CD14-positive monocyte (primary cell): ENCODE data around the gene DHRS7B. TPM values are rescaled to one million over a fixed set of nuclear protein-coding genes. Genes with fewer than 3 reads are reported as not detected.

Experiments
- DNase-seq, 3 donors: peaks; one replicate each; pipeline ENCODE4 v3.0.0-alpha.2; 2011 to 2022
- H2AFZ ChIP-seq: 2 replicates; pipeline ENCODE4 v1.6.0; 2012; ENCODE audit warnings: mild to moderate bottlenecking, low read depth, low read length, inconsistent platforms; ENCODE audit not compliant: insufficient read depth, poor library complexity, severe bottlenecking
- H3K27ac ChIP-seq, 2 donors: 1 replicate in 1 of 2; 2 replicates in 1 of 2; pipeline ENCODE4 v1.5.1; 2012 to 2013; ENCODE audit warnings: low read length in 2 of 2, control low read depth in 1 of 2, inconsistent platforms in 1 of 2, low read depth in 1 of 2, mild to moderate bottlenecking in 1 of 2
- H3K27me3 ChIP-seq, 2 donors: one replicate each; pipeline versions ENCODE4 v1.6.0 to v1.6.1; 2011 to 2013; ENCODE audit warnings: low read length in 2 of 2; ENCODE audit not compliant: control insufficient read depth in 2 of 2, insufficient read depth in 2 of 2
- H3K36me3 ChIP-seq, 2 donors: replicated peaks in 1 of 2; 1 replicate in 1 of 2; 2 replicates in 1 of 2; pipeline versions ENCODE4 v1.5.1 to v1.6.1; 2012 to 2013; ENCODE audit warnings: low read length in 2 of 2, control low read depth in 1 of 2, inconsistent platforms in 1 of 2, mild to moderate bottlenecking in 1 of 2; ENCODE audit not compliant: insufficient read depth in 2 of 2, control insufficient read depth in 1 of 2
- H3K4me1 ChIP-seq, 2 donors: 1 replicate in 1 of 2; 2 replicates in 1 of 2; pipeline versions ENCODE4 v1.5.1 to v1.6.1; 2012 to 2013; ENCODE audit warnings: low read length in 2 of 2, control low read depth in 1 of 2, inconsistent platforms in 1 of 2, mild to moderate bottlenecking in 1 of 2, moderate library complexity in 1 of 2; ENCODE audit not compliant: insufficient read depth in 2 of 2, control insufficient read depth in 1 of 2
- H3K4me2 ChIP-seq: replicated peaks from 2 replicates; pipeline ENCODE3; 2012; ENCODE audit warnings: low read length, moderate library complexity, mild to moderate bottlenecking; ENCODE audit not compliant: poor library complexity, severe bottlenecking; ENCODE audit errors: extremely low read depth
- H3K4me3 ChIP-seq, 3 experiments: fragments of 200-600 bp in 1 of 3; sonication (generic) in 1 of 3; replicated peaks in 1 of 3; 1 replicate in 2 of 3; 2 replicates in 1 of 3; pipeline ENCODE4 v1.5.1; 2011 to 2013; ENCODE audit warnings: low read length in 3 of 3, mild to moderate bottlenecking in 3 of 3, control low read depth in 2 of 3, low read depth in 2 of 3, inconsistent platforms in 1 of 3, moderate library complexity in 1 of 3
- H3K79me2 ChIP-seq: 2 replicates; pipeline ENCODE4 v1.6.0; 2012; ENCODE audit warnings: mild to moderate bottlenecking, control low read depth, inconsistent platforms, low read length, moderate library complexity; ENCODE audit not compliant: insufficient read depth
- H3K9ac ChIP-seq: 2 replicates; pipeline ENCODE4 v1.6.0; 2017; ENCODE audit warnings: low read length, mild to moderate bottlenecking; ENCODE audit not compliant: insufficient read depth, poor library complexity, severe bottlenecking
- H3K9me3 ChIP-seq, 2 donors: replicated peaks in 1 of 2; 1 replicate in 1 of 2; 2 replicates in 1 of 2; pipeline versions ENCODE4 v1.5.1 to v1.6.1; 2012 to 2013; ENCODE audit warnings: low read length in 2 of 2, control low read depth in 1 of 2; ENCODE audit not compliant: control insufficient read depth in 1 of 2, insufficient read depth in 1 of 2
- H4K20me1 ChIP-seq: 2 replicates; pipeline ENCODE4 v1.6.0; 2012; ENCODE audit warnings: mild to moderate bottlenecking, low read length, control low read depth, moderate library complexity; ENCODE audit not compliant: insufficient read depth
- H3K27ac Mint-ChIP-seq, 7 donors: one replicate each; pipeline ENCODE4 v1.8.0; 2020; ENCODE audit warnings: mild to moderate bottlenecking in 7 of 7, mixed read lengths in 7 of 7, moderate library complexity in 6 of 7, inconsistent platforms in 2 of 7
- H3K27me3 Mint-ChIP-seq, 3 donors: one replicate each; pipeline ENCODE4 v1.8.0; 2021 to 2022; ENCODE audit warnings: low read depth in 3 of 3, mild to moderate bottlenecking in 3 of 3, mixed read lengths in 3 of 3, moderate library complexity in 3 of 3, inconsistent platforms in 1 of 3
- H3K36me3 Mint-ChIP-seq, 2 donors: one replicate each; pipeline ENCODE4 v1.8.0; 2020; ENCODE audit warnings: mixed read lengths in 2 of 2, inconsistent platforms in 1 of 2, mild to moderate bottlenecking in 1 of 2
- H3K4me1 Mint-ChIP-seq: one replicate; pipeline ENCODE4 v1.8.0; 2020; ENCODE audit warnings: mild to moderate bottlenecking, mixed read lengths
- H3K4me3 Mint-ChIP-seq, 2 donors: one replicate each; pipeline ENCODE4 v1.8.0; 2020; ENCODE audit warnings: mild to moderate bottlenecking in 2 of 2, mixed read lengths in 2 of 2, moderate library complexity in 1 of 2
- H3K9me3 Mint-ChIP-seq, 7 donors: one replicate each; pipeline ENCODE4 v1.8.0; 2020 to 2022; ENCODE audit warnings: mixed read lengths in 7 of 7, mild to moderate bottlenecking in 6 of 7, moderate library complexity in 6 of 7, inconsistent platforms in 2 of 7
- CTCF ChIP-seq: fragments of 200-600 bp; IDR thresholded peaks from one replicate; pipeline ENCODE4 v1.8.0; 2022; ENCODE audit warnings: antibody characterized with exemption, mild to moderate bottlenecking
- WGBS: methylation state at CpG from one replicate; pipeline ENCODE4 v1.1.5; 2013; ENCODE audit warnings: missing lambda C conversion rate; ENCODE audit not compliant: insufficient coverage; 5-methylcytosine and 5-hydroxymethylcytosine counted together
- intact Hi-C, 2 donors: fragments of 100-400 bp; cut with micrococcal nuclease; formaldehyde crosslinking; loops; one replicate each; pipeline versions ENCODE4 v1.15.0 to v1.15.1; 2023
- polyA plus RNA-seq, 3 donors: library from polyadenylated mRNA; depleted of rRNA in 1 of 3; unstranded in 2 of 3; stranded (reverse) in 1 of 3; fragments of 300-500 nt in 2 of 3; fragments of >200 nt in 1 of 3; fragmentation: Illumina TruSeq in 2 of 3; gene quantifications; 1 replicate in 2 of 3; 2 replicates in 1 of 3; pipeline ENCODE4 v1.2.3, GENCODE V29; 2012 to 2021

DHRS7B gene
- polyA plus RNA-seq, 3 donors, result 23.2 to 37.8 (median 33.9) TPM

DNA sequence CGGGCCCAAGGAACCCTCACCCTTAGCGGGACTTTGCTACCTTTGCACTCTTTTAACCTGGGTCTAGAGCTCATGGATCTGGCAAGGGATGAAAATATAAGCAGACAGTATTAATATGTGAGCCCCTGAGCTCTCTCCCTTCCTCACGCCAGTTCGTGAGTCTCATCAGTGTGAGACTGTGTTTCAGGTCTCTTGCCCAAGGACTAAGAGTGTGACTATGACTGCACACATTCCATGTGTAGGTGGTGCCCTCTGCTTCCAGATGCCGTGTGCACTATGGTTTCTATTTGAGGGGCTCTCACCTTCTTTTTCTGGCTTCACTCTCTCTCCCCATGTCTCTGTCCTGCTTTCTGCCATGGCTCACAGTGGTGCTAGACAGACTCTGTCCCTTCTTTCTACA, 40.5 kb downstream of the DHRS7B start:
- Mint-ChIP-seq H3K9me3 (peaks cover 0 to 1% (median 0%) of the 10 kb centered on the region in 7 donors), H3K27me3 (peaks cover 0 to 3% (median 1%) of the 10 kb centered on the region in 3 donors), H3K4me1 (peaks cover 58% of the 10 kb centered on the region), H3K27ac (peak overlapping the region in 1 of 7 donors; percentile 6), H3K36me3 (peaks cover 15 to 51% of the 10 kb centered on the region in 2 donors), H3K4me3 (no peak overlapping the region)
- peaks cover under 1 to 6% of the 10 kb centered on the region in 2 donors for H3K36me3 ChIP-seq
- WGBS, result 77% methylated on average over 3 of the region's 5 CpGs
- peaks cover 79% of the 10 kb centered on the region for H3K79me2 ChIP-seq
- intact Hi-C loops, result no loop called here
- H4K20me1 ChIP-seq, result peaks cover 7% of the 10 kb centered on the region
- no peak overlapping the region for H3K4me2 ChIP-seq
- DNase-seq, result no peak
- H3K9ac ChIP-seq, result no peak overlapping the region
- no peaks in the 10 kb centered on the region for H3K9me3 ChIP-seq
- H3K27me3 ChIP-seq, result no peaks in the 10 kb centered on the region
- H3K4me3 ChIP-seq, result no peak overlapping the region
- H2AFZ ChIP-seq, result no peak overlapping the region
- no peak for TF ChIP-seq CTCF
- no peak overlapping the region for H3K27ac ChIP-seq
- peaks cover 27 to 36% of the 10 kb centered on the region in 2 donors for H3K4me1 ChIP-seq

- peaks cover 27 to 34% of the 10 kb centered on the region in 2 donors for H3K4me1 ChIP-seq
Measured at GRCh38 chr17:21168555-21168865, 41.7 kb downstream of the DHRS7B start.

More at GRCh38 chr17:21168555-21168865, 41.7 kb downstream of the DHRS7B start:
- Histone ChIP-seq H4K20me1 (peaks cover 7% of the 10 kb centered on the region), H3K36me3 (peaks cover 12 to 18% of the 10 kb centered on the region in 2 donors), H3K4me2 (no peak overlapping the region), H2AFZ (no peak overlapping the region), H3K27ac (no peak overlapping the region), H3K27me3 (no peaks in the 10 kb centered on the region), H3K79me2 (peaks cover 72% of the 10 kb centered on the region), H3K9me3 (no peaks in the 10 kb centered on the region), H3K4me3 (no peak overlapping the region), H3K9ac (no peak overlapping the region)
- H3K36me3 Mint-ChIP-seq, result peaks cover 26 to 63% of the 10 kb centered on the region in 2 donors
- H3K27me3 Mint-ChIP-seq, result peaks cover 0 to 4% (median 0%) of the 10 kb centered on the region in 3 donors
- 100% methylated on average over 12 of the region's 12 CpGs for WGBS
- peak overlapping the region in 1 of 7 donors; percentile 6 for H3K27ac Mint-ChIP-seq
- H3K4me3 Mint-ChIP-seq, result no peak overlapping the region
- no peak for TF ChIP-seq CTCF
- H3K9me3 Mint-ChIP-seq, result peaks cover 0 to 1% (median 0%) of the 10 kb centered on the region in 7 donors
- peaks cover 52% of the 10 kb centered on the region for H3K4me1 Mint-ChIP-seq
- intact Hi-C loops, result no loop called here
- no peak for DNase-seq
